ENCODE measurements around the gene RASGRP2.

RASGRP2 gene

DNA sequence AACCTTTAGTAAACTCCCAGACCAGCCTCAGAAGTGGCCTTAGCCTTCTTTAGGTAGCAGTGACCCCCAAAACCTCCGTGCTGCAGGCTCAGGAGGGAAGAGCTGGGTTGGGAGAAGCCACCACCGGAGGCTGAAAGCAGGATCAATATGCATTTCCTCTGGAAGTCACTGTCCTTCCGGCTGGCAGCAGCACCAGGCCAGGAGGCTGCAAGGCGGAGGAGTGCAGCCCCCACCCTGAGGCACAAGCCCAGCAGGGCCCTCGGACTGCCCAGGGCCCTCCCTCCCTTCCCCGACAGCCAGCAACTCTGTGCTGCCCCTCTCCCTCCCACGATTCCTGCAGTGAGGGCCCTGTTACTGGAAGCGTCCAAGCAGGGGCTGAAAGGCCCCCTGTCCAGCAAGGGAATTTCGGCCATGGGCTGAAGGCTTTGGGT lies 17.7 kb downstream of the RASGRP2 start:
- Mint-ChIP-seq H3K36me3 (ENCODE audit: low read depth) (peaks cover 38% of the 10 kb centered on the region), H3K4me1 (ENCODE audit: low read depth) (peaks cover 13% of the 10 kb centered on the region), H3K27me3 (ENCODE audit: low read depth) (peaks cover 13% of the 10 kb centered on the region), H3K9me3 (no peaks in the 10 kb centered on the region), H3K4me3 (no peak overlapping the region), H3K27ac (no peak overlapping the region)
- DNase-seq (ENCODE audit: low spot score), result no peak

DNA sequence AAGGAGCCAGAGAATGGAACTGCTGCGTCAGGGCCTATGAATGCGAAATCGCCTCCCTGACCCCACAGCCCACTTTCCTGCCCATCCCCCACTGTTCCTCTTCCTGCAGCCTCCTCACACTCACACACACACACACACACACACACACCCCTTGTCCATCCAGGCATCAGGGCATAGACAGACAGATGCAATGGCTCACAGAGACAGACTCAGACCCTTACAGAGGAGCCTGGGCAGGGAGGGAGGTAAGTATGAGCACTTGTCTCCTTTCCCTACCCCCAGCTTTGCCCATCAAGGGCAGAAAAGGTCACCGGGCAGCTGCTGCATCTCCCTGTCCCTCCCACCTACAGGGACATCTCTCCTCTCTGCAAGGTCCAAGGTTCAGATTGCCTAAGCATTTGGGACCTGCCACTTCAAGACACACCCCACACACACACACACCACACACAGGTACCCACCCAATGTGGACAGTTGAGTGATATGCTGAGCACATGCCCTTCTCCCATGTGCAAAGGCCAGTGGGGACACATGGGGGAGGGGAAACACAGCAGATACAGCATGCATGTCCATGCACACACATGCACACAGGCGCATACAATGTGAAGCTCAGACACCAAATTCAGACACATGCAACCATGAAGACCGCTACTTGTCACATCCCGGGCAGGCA lies 18.9 kb downstream of the RASGRP2 start:
- peaks cover 25% of the 10 kb centered on the region for H3K27me3 Mint-ChIP-seq (ENCODE audit: low read depth)
- no peaks in the 10 kb centered on the region for H3K9me3 Mint-ChIP-seq
- H3K4me3 Mint-ChIP-seq, result no peak overlapping the region

DNA sequence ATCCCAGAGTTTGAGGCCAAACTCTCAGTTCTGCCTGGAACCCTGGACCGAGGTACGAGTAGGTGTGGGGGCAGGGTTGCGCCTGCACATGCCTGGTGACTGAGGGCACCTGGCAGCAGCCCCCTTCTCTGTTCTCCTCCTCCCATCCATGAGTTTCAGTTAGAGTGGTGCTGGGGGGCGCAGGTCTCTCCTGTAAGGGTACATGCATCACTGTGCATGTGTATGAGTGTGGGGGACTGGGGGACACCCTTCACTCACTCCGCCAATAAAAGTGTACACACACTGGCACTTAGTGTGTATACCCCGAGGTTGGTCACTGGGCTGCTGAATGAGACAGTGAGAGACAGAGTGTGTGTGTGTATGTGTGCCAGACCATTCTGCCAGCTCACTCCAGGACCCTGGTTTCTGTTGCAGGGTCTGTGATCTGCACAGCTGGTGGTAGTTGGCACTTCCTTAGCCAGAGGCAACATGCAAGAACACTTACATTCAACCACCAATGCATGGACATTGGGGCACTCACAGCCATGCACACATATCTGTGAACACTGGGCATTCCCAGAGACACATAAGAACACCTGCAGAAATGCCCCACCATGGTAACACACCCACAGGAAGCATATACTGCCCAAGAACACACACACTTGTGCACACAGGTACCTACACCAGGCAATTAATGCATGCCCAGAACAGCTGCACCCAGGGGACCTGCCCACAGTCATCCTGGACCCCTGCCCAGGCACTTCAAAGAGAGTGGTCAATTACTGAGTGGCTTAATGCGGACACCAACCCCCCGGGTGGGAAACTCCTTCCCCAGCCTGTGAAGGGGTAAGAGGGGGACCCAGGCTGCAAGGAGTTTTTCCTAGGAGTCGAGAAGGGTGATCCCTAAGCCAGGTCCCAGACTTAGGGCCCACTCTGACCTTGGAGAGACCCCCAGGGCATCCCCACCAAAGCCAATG lies 19.8 kb downstream of the RASGRP2 start:
- Mint-ChIP-seq H3K4me1 (ENCODE audit: low read depth) (peaks cover 13% of the 10 kb centered on the region), H3K9me3 (no peaks in the 10 kb centered on the region), H3K27ac (peak overlapping the region; percentile 2), H3K27me3 (ENCODE audit: low read depth) (peaks cover 30% of the 10 kb centered on the region), H3K36me3 (ENCODE audit: low read depth) (peaks cover 24% of the 10 kb centered on the region), H3K4me3 (peak overlapping the region; percentile 65)
- no peak for DNase-seq (ENCODE audit: low spot score)

More for the DNA sequence above, 18.9 kb downstream of the RASGRP2 start:
- peaks cover 28% of the 10 kb centered on the region for H3K36me3 Mint-ChIP-seq (ENCODE audit: low read depth)
- DNase-seq (ENCODE audit: low spot score), result no peak
- no peak overlapping the region for H3K27ac Mint-ChIP-seq
- H3K4me1 Mint-ChIP-seq (ENCODE audit: low read depth), result peaks cover 13% of the 10 kb centered on the region

DNA sequence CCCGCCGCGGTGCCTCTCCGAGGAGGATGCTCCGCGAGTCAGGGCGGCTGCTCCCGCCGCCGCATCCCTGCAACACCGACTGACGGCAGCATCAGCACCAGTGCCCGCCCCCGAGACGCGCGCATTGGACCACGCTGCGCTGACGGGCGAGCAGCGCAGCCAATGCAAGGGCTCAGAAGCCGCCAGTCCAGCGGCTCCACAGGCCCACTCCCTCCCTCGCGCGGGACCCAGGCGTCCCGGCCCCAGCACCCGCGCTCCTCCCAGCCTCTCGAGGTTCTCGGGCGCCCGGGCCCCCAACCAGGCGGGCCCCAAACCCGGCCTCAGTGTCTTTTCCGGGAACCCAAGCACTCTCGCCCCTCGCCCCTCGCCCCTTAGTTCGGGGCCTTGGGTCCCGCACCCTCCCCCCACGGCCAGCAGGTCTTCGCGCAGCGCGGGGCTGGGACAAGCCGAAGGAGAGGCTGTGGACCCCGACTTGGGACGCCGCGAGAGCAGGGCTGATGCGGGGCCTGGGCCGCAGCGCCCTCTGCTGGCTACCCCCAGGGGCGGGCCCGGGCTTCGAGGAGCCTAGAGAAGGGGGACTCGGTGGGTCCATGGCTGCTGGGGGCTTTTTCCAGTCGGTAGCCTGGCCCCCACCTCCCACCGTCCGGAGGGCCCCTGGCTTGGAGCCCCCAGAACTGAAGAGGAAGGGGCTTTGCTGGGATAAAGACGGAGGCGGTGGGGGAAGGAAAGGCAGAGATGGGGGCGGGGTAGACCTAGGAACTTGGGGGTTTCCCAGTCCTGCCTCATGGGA lies 20.6 kb downstream of the RASGRP2 start, which contains the start of gene NRXN2:
TSS of gene NRXN2 (minus strand) at position 81 of the 790 bp plus-strand sequence. CDS start 9,498 bp downstream, outside the sequence.
- H3K4me3 Mint-ChIP-seq, result peak within 1 kb of the TSS; percentile 65
- peak; percentile 87 for DNase-seq (ENCODE audit: low spot score)
- H3K36me3 Mint-ChIP-seq (ENCODE audit: low read depth), result peaks cover 17% of the 10 kb centered on the region
- H3K27ac Mint-ChIP-seq, result peak within 1 kb of the TSS; percentile 41
- H3K27me3 Mint-ChIP-seq (ENCODE audit: low read depth), result peaks cover 38% of the 10 kb centered on the region
- peaks cover 13% of the 10 kb centered on the region for H3K4me1 Mint-ChIP-seq (ENCODE audit: low read depth)
- H3K9me3 Mint-ChIP-seq, result no peaks in the 10 kb centered on the region

DNA sequence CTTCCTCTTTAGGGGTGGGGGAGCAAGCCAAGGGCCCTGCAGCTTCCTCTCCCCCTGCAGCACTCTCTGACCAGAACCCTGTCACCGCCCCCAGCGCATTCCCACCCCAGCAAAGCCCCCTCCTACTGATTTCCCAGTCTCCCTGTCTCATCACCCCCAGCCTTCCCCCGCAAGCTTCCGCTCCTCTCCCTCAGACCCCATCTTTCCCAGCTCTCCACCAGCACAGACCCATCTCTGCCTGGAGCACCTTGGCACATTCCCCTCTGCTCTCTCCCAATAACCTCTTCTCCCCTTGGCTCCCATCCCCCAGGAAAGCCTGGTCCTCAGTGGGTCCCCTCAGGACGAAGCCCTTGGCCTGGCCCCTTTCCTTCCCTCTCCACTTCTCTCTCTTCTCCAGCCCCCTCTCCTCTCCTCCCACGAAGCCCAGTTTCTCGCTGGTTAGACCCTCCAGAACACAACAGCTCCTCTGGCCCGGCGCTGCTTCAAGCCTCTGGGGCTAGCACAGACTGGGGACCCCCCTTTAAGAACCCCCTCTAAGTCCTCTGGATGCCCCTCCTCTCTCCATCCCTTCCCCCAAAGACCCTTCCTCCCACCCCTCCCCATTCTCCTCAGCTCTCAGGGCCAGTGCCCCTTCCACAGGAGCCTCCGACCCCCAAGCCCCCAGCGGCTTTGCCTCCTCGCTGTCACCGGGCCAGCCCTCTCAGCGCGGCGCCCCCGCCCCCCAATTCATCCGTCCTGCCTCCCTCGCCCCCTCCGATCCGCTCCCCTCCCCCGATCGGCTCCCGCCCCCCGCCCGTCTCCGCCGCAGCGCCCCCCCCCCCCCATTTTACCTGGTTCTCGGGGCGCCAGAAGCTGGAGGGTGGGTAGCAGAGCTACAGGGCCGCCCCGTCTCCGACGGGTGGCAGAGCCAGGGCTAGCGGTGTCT lies 21.5 kb downstream of the RASGRP2 start:
- Mint-ChIP-seq H3K27ac (no peak overlapping the region), H3K9me3 (no peaks in the 10 kb centered on the region), H3K4me1 (ENCODE audit: low read depth) (peaks cover 13% of the 10 kb centered on the region), H3K36me3 (ENCODE audit: low read depth) (peaks cover 10% of the 10 kb centered on the region), H3K4me3 (no peak overlapping the region), H3K27me3 (ENCODE audit: low read depth) (peaks cover 47% of the 10 kb centered on the region)
- no peak for DNase-seq (ENCODE audit: low spot score)

DNA sequence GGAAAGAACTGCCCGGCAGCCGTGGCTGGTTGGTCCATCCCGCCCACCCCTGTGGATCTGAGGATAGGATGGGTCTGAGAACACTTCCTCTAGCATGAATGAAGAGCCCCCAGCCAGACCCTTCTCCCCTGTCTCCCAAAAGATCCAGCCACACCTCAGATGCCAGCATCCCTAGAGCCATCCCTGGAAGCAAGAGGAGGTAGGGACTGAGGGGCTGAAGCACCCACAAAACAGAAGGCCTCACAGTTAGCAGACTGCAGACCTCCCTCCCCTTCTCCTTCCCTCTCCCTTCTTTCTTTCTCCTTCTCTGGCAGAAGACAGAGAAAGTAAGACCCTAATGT lies 22.6 kb downstream of the RASGRP2 start:
- Mint-ChIP-seq H3K27me3 (ENCODE audit: low read depth) (peaks cover 58% of the 10 kb centered on the region), H3K4me3 (no peak overlapping the region), H3K27ac (no peak overlapping the region), H3K4me1 (ENCODE audit: low read depth) (peaks cover 13% of the 10 kb centered on the region), H3K36me3 (ENCODE audit: low read depth) (peaks cover 2% of the 10 kb centered on the region), H3K9me3 (no peaks in the 10 kb centered on the region)
- no peak for DNase-seq (ENCODE audit: low spot score)

DNA sequence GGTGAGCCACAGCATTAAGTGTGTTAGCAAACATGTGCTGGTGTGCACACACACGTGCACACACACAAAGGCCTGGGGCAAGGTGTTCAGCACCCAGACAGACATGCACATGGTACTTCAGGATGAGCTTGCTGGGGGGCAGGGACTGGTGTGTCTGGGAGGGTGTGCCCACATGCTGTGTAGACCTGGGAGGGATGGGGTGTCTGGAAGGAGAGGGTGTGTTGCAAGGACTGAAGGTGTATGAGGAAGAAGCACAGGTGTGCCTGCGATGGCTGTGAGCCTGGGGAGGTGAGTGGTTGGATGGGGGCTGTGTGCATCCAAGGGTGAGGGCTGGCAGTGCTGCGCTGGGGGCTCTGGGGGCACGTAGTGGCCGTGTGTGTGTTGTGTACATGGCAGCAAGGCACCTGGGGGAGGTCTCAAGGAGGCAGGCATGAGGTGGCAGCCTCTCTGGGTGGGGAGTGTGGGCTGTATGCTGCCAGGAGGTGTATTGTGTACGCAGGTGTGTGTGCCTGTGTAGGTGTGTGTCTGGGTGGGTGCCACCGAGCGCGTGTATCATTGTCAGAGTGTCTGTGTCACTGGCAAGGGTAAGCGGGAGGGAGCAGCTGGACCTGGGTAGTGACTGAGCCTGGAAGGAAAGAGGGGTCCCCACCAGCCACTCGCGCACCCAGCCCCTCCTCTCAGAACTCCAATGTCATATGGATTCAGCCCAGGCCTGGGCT lies 23.1 kb downstream of the RASGRP2 start:
- H3K9me3 Mint-ChIP-seq, result no peaks in the 10 kb centered on the region
- peaks cover 63% of the 10 kb centered on the region for H3K27me3 Mint-ChIP-seq (ENCODE audit: low read depth)
- H3K4me1 Mint-ChIP-seq (ENCODE audit: low read depth), result peaks cover 13% of the 10 kb centered on the region
- no peak overlapping the region for H3K27ac Mint-ChIP-seq
- no peak for DNase-seq (ENCODE audit: low spot score)
- no peak overlapping the region for H3K4me3 Mint-ChIP-seq
- peaks cover 2% of the 10 kb centered on the region for H3K36me3 Mint-ChIP-seq (ENCODE audit: low read depth)

DNA sequence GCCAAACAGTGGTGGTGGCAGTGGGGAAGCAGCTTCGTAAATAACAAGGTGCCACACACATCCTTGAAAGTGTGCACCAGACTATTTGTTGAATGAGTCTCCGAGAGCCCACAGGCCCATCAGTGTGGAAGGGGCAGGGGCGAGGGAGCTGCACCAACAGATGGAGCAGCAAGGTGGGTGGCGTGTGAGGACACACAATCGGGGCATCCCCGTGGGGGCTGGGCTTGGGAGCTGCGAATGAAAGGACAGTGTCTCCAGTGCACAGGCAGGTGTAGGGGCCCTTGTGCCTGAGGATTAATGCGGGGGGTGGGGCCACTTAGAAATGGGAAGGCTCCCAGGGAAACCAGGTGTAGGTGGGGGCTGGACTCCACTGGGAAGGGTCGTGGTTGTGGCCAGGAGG lies 23.8 kb downstream of the RASGRP2 start:
- no peak overlapping the region for H3K4me3 Mint-ChIP-seq
- H3K36me3 Mint-ChIP-seq (ENCODE audit: low read depth), result no peaks in the 10 kb centered on the region
- DNase-seq (ENCODE audit: low spot score), result no peak
- H3K4me1 Mint-ChIP-seq (ENCODE audit: low read depth), result peaks cover 9% of the 10 kb centered on the region
- peaks cover 70% of the 10 kb centered on the region for H3K27me3 Mint-ChIP-seq (ENCODE audit: low read depth)
- no peak overlapping the region for H3K27ac Mint-ChIP-seq
- no peaks in the 10 kb centered on the region for H3K9me3 Mint-ChIP-seq

DNA sequence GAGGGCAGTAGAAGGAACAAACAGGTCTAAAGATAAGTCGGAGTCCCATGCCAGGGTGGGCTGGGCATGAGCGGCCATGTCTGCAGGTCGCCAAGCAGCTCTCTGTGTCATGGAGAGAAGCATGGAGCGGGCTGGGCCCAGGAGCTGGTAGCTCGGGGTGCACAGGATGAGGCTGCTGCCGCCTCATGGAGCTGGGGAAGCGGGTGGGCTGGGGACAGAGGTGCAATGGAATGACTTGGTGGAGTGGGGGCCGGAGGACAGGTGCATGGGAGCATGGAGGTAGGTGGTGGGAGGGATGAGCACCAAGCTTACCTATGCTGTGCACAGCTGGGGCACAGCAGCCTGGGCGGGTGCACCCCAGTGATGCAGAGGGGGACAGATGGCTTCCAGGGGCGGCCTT lies 24.5 kb downstream of the RASGRP2 start:
- Mint-ChIP-seq H3K27me3 (ENCODE audit: low read depth) (peaks cover 77% of the 10 kb centered on the region), H3K9me3 (no peaks in the 10 kb centered on the region), H3K4me3 (no peak overlapping the region), H3K27ac (no peak overlapping the region), H3K4me1 (ENCODE audit: low read depth) (peaks cover 5% of the 10 kb centered on the region), H3K36me3 (ENCODE audit: low read depth) (no peaks in the 10 kb centered on the region)
- no peak for DNase-seq (ENCODE audit: low spot score)

DNA sequence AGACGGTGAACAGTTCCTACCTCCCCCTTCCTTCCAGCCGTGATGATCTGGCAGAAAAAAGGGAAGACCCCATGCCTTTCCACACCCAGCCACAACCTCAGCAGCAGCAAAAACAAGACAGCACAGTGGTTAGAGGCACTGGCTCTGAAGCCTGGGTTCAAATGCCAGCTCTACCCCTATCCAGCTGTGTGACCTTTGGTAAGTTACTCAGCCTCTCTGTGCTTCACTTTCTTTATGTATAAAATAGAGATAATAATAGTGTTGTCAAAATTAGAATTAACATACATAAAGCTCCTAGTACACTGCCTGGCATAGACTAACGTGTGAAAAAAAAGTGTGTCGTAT lies 25.2 kb downstream of the RASGRP2 start:
- Mint-ChIP-seq H3K4me1 (ENCODE audit: low read depth) (peaks cover 2% of the 10 kb centered on the region), H3K27me3 (ENCODE audit: low read depth) (peaks cover 84% of the 10 kb centered on the region), H3K36me3 (ENCODE audit: low read depth) (no peaks in the 10 kb centered on the region), H3K27ac (no peak overlapping the region), H3K9me3 (no peaks in the 10 kb centered on the region), H3K4me3 (no peak overlapping the region)
- DNase-seq (ENCODE audit: low spot score), result no peak

DNA sequence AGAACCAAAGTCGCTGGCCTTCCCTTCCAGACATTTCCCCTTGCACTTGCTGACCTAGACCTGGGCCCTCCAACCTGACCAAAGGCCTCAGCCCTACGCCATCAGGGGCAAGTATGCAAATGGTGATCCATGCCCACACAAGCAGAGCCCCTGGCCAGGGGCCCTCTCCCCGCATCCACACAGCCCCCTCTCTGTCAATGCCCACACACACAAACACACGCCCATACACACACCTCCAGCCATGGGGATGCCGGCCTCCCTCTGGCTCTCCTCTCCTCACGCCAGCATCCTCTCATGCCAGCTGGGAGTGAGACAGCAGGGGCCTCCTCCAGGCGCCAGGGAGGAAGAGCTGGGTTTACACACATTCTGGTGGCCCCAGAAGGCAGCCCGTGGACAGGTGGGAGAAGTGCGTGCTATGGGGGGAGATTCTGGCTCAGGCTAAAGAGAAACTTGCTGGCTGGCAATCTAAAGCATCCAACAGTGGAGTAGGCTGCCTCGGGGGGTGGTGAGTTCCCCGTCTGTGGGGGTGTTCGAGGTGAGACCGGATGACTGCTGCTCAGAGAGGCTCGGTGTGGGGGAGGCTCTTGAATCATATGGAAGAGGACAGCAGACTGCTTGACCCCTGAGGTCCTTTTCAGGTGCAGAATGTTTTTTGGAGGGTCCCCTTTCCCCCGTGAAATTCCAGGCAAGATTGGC lies 25.7 kb downstream of the RASGRP2 start:
- DNase-seq (ENCODE audit: low spot score), result no peak
- no peaks in the 10 kb centered on the region for H3K9me3 Mint-ChIP-seq
- peaks cover 85% of the 10 kb centered on the region for H3K27me3 Mint-ChIP-seq (ENCODE audit: low read depth)
- H3K36me3 Mint-ChIP-seq (ENCODE audit: low read depth), result no peaks in the 10 kb centered on the region
- no peak overlapping the region for H3K4me3 Mint-ChIP-seq
- H3K27ac Mint-ChIP-seq, result no peak overlapping the region
- no peaks in the 10 kb centered on the region for H3K4me1 Mint-ChIP-seq (ENCODE audit: low read depth)

DNA sequence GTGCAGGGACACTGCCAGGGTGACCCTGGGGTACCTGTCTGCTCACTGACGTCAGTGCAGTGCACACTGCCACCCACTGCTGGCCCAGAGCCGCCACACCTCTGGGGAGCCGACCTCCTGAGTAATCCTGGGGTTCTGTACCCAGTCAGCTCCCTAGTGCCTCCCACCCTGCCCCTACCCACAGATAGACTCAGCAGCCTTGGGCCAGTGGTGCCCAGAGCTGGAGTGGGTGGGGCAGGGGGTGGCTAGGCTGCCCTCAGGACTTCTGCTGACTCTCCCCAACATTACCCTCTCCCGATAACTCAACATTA lies 26.7 kb downstream of the RASGRP2 start:
- Mint-ChIP-seq H3K9me3 (no peaks in the 10 kb centered on the region), H3K4me1 (ENCODE audit: low read depth) (no peaks in the 10 kb centered on the region), H3K4me3 (no peak overlapping the region), H3K36me3 (ENCODE audit: low read depth) (no peaks in the 10 kb centered on the region), H3K27ac (no peak overlapping the region), H3K27me3 (ENCODE audit: low read depth) (peaks cover 85% of the 10 kb centered on the region)
- DNase-seq (ENCODE audit: low spot score), result no peak

Data from T-helper 2 cell treated with Interferon-gamma antibody and Interleukin-4, amounts not matched to agents 5 μg/mL and 100 μg/mL, for 36 hours (primary cell).